Activated CD4-positive, alpha-beta T cell treated with anti-CD3 and anti-CD28 coated beads, Interleukin-10, Interleukin-2, amounts not matched to agents 100 ng/mL and 50 ng/mL, durations not matched to agents 16 hours and 8 hours (primary cell): ENCODE data around the gene LIPC.
A peak's percentile ranks its signal among the peaks of the same experiment; 100 is the strongest.

ENCODE experiments used
- DNase-seq: peaks from one replicate; pipeline ENCODE4 v3.0.0-alpha.2; 2020

The LIPC gene

DNA sequence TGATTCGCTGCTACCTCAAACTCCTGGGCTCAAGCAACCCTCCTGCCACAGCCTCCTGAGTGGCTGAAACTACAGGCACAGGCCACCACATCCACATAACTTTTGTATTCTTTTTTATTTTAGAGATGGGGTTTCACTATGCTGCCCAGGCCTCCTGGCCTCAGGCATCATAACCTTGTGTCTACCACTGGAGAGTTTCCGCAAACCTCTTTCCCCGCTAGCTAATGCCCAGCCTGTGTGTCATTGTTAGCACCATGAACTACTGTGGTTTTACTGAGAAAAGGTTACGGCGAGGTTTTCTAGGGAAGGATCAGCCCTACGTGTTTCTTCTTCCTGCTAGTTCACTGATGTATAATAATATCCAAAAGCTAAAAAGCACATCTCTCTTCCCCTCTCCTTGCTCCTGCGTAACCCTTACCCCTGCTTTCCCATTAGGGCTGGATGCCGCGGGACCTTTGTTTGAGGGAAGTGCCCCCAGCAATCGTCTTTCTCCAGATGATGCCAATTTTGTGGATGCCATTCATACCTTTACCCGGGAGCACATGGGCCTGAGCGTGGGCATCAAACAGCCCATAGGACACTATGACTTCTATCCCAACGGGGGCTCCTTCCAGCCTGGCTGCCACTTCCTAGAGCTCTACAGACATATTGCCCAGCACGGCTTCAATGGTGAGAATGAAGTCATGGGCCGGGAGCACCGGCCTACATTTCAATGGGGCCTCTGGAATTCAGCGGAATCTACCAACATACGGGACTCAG, 113.7 kb downstream of the LIPC start:
- DNase-seq = peak; percentile 76

DNA sequence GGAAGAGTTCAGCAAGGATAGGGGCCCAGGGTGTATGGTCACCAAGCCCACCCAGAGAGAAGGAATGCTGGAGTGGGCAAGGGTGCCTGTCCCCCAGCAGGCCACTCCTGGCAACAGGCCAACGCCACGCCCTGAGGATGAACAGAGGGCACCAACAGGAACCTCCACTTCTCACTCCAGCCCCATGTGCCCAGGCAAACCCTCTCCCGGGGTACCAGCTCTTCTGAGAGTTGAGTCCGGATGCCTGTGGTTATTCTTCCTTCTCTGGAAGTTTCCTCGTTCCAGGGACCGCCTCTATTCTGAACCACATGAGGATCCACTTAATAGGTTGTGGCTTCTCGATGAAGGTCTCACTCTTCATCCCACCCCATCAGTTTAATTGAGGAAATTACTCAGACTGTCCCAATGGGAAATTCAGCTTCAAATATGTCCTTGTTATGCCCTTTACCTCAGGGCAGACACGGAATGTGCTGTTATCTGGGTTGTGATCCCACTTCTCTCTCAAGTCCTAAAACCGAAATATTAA, 114.3 kb downstream of the LIPC start:
- DNase-seq = no peak

DNA sequence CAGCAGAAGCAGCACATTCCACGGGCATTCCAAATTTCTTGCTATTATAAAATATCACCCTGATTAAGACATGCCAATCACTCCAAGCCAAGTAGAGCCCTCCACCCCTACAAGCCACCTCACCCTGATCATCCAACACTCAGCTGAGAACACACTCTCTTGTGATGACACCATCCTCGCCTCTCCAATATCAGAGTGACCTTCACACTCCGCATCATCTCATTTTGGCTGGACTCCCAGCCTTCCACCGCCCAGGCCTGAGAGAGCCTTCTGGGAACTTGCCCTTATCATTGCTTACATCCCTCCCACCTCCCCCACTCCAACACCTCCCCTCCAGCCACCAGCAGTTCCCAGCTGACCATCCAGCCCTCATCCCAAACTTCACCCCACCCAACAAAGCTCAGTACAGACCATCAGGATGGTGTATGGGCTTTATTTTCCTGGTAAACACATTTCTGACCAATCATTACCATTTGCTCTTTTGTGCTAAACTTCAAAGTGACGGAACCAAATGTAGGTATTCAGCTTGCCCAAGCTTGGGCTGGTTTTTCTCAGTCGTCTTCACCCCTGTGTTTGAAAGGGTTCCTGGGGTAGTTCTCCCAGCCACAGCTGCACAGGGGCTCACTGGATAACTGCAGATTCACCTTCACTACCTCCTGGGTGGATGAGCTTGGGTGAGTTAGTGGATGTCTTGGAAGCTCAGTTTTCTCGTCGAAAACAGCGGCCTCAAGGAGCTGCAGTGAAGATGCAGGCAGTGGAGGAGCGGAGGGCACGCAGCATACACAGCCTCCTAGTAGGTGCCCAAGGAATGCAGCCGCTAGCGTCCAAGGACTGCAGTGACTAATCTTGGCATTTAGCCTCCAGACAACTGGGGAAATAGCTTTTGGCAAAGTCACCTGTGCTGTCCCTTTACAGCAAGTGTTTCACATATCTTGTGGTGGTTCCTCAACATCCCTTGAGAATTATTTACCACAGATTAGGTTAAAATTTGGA, 115.1 kb downstream of the LIPC start:
- no peak for DNase-seq

- no peak for DNase-seq
Observed at GRCh38 chr15:58547628-58548307, 116.0 kb downstream of the LIPC start.

GRCh38 chr15:58548308-58549012, 116.7 kb downstream of the LIPC start:
- DNase-seq = no peak

DNA sequence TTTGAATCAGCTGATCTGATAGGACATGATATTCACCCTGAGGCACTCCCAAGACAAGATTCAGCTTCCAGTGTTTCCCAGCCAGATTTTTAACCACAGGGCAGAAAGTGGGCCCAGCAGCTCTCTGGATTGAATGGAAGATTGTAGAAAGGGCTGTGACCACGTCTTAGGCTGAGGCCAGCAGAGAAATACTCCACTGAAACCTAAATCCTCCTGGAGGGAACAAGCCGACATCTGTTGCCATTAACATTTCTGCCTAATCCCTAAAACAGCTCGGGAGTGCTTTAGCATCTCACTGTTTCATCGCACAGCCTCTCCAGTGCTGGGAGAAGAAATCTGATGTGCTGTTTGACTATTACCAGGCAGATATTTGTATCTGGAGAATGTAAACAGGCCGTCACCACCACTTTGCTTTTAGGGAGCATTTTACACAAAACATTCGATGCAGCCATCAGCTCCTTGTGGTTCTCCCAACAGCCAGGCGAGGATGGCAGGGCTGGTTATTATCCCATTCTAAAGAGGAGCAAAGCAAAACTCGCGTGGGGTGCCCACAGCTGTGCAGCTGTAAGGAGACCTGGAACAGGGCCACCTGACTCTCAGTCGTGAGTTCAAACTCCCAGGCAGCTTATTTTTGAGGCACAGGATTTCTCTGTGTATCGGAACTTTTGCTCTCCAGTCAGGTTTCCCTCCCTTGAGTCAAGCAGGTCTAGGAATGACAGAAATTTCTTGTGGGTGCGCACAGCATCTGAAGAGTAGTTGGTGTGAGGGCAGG, 117.4 kb downstream of the LIPC start:
- DNase-seq = no peak

DNA sequence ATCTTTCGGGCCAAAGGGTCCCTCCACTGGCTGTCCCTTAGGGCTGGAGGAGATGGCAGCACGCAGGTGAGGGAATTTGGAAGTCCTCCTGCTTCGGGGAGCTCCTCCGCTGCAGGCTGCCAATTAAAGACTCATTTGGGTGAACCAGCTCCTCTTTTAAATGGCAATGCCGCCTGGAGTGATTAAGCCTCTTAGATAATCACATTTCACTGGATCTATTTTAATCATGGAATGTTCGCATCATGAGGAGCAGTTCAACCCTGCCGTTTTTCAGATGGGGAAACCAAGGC, 117.9 kb downstream of the LIPC start:
- DNase-seq = no peak

DNA sequence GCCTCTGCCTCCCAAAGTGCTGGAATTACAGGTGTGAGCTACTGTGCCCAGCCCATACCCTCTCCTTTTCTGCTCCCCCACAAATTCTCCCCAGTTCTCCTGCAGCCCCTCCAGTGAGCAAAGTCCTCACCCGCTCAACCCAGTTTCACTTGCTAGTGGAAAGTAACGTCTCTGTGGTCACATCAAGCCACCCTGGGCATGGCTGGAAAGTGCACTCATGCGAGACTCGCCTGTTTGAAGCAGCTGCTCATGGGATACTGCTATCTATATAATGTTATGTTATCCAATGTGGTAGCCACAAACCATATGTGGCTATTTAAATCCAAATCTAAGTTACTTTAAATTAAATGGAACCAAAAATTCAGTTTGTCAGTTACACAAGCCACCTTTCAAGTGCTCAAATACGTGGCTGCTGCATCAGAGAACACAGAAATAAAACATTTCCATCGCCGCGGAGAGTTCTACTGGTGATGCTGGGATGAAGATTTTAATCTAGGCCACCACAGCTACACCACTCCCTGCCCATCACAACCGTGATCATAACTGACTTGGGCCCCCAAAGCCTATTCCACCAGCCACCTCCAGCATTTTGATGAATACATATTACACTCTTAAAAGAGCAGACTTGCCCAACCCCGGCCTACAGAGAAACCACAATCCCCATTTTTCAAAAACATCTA, 119.4 kb downstream of the LIPC start:
- DNase-seq = no peak

DNA sequence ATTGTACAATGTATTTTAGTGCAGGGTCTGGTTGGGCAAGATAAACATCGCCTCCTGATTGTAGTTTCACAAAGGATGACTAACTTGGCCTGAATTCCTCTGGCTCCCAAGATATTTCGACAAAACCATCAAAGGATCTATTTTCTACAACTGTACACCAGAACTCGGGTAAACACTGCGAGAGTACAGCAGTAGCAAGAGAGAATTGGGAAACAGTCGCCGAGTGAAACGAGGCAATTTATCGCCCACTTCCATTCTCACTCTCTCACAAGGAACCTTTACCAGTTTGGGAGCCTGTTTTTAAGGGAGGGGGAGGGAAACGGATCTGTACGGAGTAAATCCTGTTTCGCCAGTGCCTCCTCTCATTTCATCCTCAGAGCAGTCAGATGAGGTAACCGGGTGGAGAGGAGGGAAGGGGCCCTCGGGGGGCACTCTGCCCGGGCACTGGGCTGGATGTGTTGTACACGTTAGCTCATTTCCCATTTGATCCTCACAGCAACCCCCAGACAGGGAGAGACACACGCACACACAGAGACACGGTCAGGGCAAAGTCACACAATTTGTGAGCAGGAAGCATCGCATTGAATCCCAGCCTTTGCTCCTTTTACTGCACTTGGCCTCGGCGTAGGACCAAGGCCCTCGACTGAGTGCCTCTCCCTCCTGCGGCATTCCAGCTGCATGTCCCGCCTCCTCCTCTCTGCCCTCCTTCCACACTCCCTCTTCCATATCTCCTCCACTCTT, 120.1 kb downstream of the LIPC start:
- DNase-seq = no peak

DNA sequence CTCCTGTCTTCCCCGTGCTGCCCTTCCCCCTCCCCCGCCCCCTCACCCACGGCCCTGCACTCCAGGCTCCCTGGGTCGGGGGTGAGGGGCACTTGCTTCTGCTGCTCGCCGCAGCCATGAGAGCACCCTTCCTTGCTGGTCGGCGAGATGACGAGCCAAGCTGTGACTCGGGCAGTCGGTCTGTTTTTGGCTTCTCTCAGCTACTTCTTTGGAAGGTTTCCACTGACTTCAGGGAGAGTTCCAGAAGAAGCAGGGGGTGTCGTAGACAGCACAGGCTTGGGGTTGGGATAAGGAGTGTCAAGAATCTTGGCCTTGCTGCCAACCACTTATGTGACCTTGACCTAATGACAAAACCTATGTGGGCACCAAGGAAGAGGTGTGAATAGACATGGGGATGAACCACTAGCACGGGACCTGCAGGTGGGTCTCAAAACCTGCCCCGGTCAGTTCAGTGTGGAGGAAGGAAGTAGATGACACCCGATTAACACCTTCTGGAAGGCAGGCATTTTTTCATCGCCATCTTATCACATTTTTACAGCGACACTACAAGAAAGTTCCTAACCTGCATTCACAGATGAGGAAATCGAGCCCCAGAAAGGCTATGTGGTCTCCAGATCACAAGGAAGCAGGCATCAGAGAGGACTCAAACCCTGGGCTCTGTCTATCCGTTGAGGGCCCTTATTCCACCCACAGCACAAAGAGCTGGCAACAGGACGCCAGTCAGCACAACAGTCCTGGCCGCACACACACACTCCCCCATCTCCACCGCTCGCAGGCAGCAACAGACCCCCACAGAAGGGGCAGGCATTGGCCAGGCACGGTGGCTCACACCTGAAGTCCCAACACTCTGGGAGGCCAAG, 120.9 kb downstream of the LIPC start:
- DNase-seq = no peak

- DNase-seq = no peak
Observed at GRCh38 chr15:58553365-58553918, 121.7 kb downstream of the LIPC start.

DNA sequence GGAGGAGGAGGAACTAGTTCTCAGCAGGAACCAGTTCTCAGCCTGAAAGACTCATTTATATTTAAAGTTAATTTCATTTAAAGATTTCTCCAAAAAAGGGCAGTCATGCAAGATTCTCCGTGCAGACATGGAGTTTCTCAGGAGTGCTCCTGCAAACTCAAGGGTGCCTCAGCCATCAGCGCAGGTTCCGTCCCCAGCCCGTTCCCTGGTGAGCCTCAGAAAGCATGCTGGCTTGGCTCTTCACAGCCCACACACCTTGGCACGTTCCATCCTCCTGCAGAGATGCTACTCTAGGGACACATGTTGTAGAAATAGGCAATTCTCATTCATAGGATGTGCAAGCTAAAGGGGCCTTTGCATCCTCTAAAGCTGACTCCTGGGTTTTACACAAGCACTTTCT, 123.0 kb downstream of the LIPC start:
- DNase-seq = no peak

- DNase-seq = no peak
Observed at GRCh38 chr15:58555162-58556027, 123.6 kb downstream of the LIPC start.

GRCh38 chr15:58556028-58556361, 124.2 kb downstream of the LIPC start:
- DNase-seq = no peak

- DNase-seq = no peak
Observed at GRCh38 chr15:58556541-58556940, 124.8 kb downstream of the LIPC start.

- DNase-seq = no peak
Observed at GRCh38 chr15:58558777-58559176, 127.0 kb downstream of the LIPC start.

GRCh38 chr15:58559904-58560588, 128.3 kb downstream of the LIPC start:
- no peak for DNase-seq

DNA sequence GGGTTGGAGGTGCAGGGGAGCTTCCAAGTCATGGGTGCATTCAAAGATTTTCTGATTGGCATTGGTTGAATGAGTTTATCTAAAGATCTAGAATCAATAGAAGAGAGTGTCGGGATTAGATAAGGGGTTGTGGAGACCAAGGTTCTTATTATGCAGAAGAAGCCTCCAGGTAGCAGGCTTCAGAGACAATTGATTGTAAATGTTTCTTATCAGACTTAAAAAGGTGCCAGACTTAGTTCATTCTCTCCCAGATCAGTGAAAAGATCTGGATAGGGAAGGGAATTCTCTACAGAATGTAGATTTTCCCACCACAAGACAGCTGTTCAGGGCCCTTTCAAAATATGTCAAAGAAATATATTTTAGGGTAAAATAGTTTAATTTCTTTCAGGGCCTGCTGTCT, 129.5 kb downstream of the LIPC start:
- DNase-seq = no peak
